GM23338 (cell line): ENCODE data around the gene N4BP2L1. TPM values are rescaled to one million over a fixed set of nuclear protein-coding genes. Genes with fewer than 3 reads are reported as not detected.
A peak's percentile ranks its signal among the peaks of the same experiment; 100 is the strongest.

Experiments used
- ATAC-seq: fragments of 200-7000 bp; cut with Tn5 transposase; 3 replicates; pipeline ENCODE4 v1.9.1; 2020
- DNase-seq: peaks from one replicate; pipeline ENCODE4 v3.0.0-alpha.2; 2015; ENCODE audit warnings: low spot score
- H2AFZ ChIP-seq: fragments of 200-600 bp; sonication (generic); 2 replicates; pipeline ENCODE4 v1.8.0; 2016; ENCODE audit warnings: antibody characterized with exemption, mild to moderate bottlenecking, moderate library complexity
- H3F3A ChIP-seq: fragments of 200-600 bp; sonication (generic); replicated peaks from 2 replicates; pipeline ENCODE4 v1.8.0; 2017; ENCODE audit warnings: antibody characterized with exemption, mixed run types, low read depth
- H3K27ac ChIP-seq: fragments of 200-600 bp; sonication (generic); 2 replicates; pipeline ENCODE4 v1.6.1; 2016; ENCODE audit warnings: low read depth
- H3K27me3 ChIP-seq: fragments of 200-600 bp; sonication (generic); 2 replicates; pipeline ENCODE4 v1.8.0; 2016; ENCODE audit warnings: mild to moderate bottlenecking, mixed run types, moderate library complexity; ENCODE audit not compliant: insufficient read depth
- H3K36me3 ChIP-seq: fragments of 200-600 bp; sonication (generic); 2 replicates; pipeline ENCODE4 v1.8.0; 2016; ENCODE audit warnings: mild to moderate bottlenecking; ENCODE audit not compliant: insufficient read depth
- H3K4me1 ChIP-seq: fragments of 200-600 bp; sonication (generic); 2 replicates; pipeline ENCODE4 v1.8.0; 2016; ENCODE audit warnings: mild to moderate bottlenecking, moderate library complexity; ENCODE audit not compliant: insufficient read depth
- H3K4me2 ChIP-seq: fragments of 200-600 bp; sonication (generic); 2 replicates; pipeline ENCODE4 v1.7.1; 2017; ENCODE audit warnings: mixed run types
- H3K4me3 ChIP-seq: fragments of 200-600 bp; sonication (generic); 2 replicates; pipeline ENCODE4 v1.6.1; 2016; ENCODE audit warnings: mixed run types
- H3K79me2 ChIP-seq: fragments of 200-600 bp; sonication (generic); replicated peaks from 2 replicates; pipeline ENCODE4 v1.8.0; 2017; ENCODE audit warnings: mild to moderate bottlenecking; ENCODE audit not compliant: insufficient read depth
- H3K9me2 ChIP-seq: fragments of 200-600 bp; sonication (generic); 2 replicates; pipeline ENCODE4 v1.8.0; 2017; ENCODE audit not compliant: insufficient read depth
- H4K20me1 ChIP-seq: fragments of 200-600 bp; sonication (generic); replicated peaks from 2 replicates; pipeline ENCODE4 v1.8.0; 2017; ENCODE audit warnings: mild to moderate bottlenecking; ENCODE audit not compliant: insufficient read depth
- H3K27ac Mint-ChIP-seq: 2 replicates; pipeline ENCODE4 v1.8.0; 2020; ENCODE audit warnings: inconsistent platforms, mild to moderate bottlenecking, moderate library complexity, mixed read lengths
- H3K27me3 Mint-ChIP-seq: 3 replicates; pipeline ENCODE4 v1.8.0; 2022; ENCODE audit warnings: low read depth, mild to moderate bottlenecking, moderate library complexity, mixed read lengths, inconsistent platforms; ENCODE audit not compliant: insufficient read depth, poor library complexity
- H3K36me3 Mint-ChIP-seq: 3 replicates; pipeline ENCODE4 v1.8.0; 2021; ENCODE audit warnings: low read depth, mild to moderate bottlenecking, inconsistent platforms, moderate library complexity, mixed read lengths
- H3K4me1 Mint-ChIP-seq: 3 replicates; pipeline ENCODE4 v1.8.0; 2020; ENCODE audit warnings: mild to moderate bottlenecking, inconsistent platforms, mixed read lengths
- H3K4me3 Mint-ChIP-seq: 3 replicates; pipeline ENCODE4 v1.8.0; 2021; ENCODE audit warnings: moderate library complexity, mild to moderate bottlenecking, inconsistent platforms, mixed read lengths
- H3K9me3 Mint-ChIP-seq: 3 replicates; pipeline ENCODE4 v1.8.0; 2020; ENCODE audit warnings: moderate library complexity, mild to moderate bottlenecking, inconsistent platforms, mixed read lengths
- ETS1 ChIP-seq: IDR thresholded peaks from 2 replicates; pipeline ENCODE4 v1.6.1; 2016; ENCODE audit warnings: antibody characterized with exemption
- EZH2phosphoT487 ChIP-seq: fragments of 200-600 bp; sonication (generic); IDR thresholded peaks from one replicate; pipeline ENCODE4 v1.8.1; 2018; ENCODE audit warnings: antibody characterized with exemption; ENCODE audit not compliant: unreplicated experiment
- JUNB ChIP-seq: IDR thresholded peaks from one replicate; pipeline ENCODE4 v1.6.1; 2016; ENCODE audit warnings: antibody characterized with exemption; ENCODE audit not compliant: unreplicated experiment
- NANOG ChIP-seq: IDR thresholded peaks from 2 replicates; pipeline ENCODE4 v1.6.1; 2016; ENCODE audit warnings: antibody characterized with exemption, borderline replicate concordance
- POLR2AphosphoS5 ChIP-seq: IDR thresholded peaks from 2 replicates; pipeline ENCODE4 v1.6.1; 2016; ENCODE audit warnings: antibody characterized with exemption, low read depth
- ZNF114 ChIP-seq: fragments of 250-450 bp; sonication (Bioruptor Pico); IDR thresholded peaks from 2 replicates; pipeline ENCODE4 v1.5.0; 2020; ENCODE audit warnings: mild to moderate bottlenecking, moderate library complexity
- ZNF331 ChIP-seq: fragments of 250-450 bp; sonication (Bioruptor Pico); IDR thresholded peaks from 2 replicates; pipeline ENCODE4 v1.5.0; 2020; ENCODE audit warnings: low read depth, mild to moderate bottlenecking, moderate library complexity
- polyA plus RNA-seq: library from polyadenylated mRNA; unstranded; fragments of >200 nt; fragmentation: Nextera tagmentation; extraction: Ambion mirVana; gene quantifications from 2 replicates; pipeline ENCODE4 v1.2.1, GENCODE V29; 2016
- total RNA-seq: library from RNA; depleted of rRNA; stranded (reverse); fragments of >200 nt; shearing (Covaris generic); gene quantifications from 2 replicates; pipeline ENCODE4 v1.2.3, GENCODE V29; 2014
- TF ChIP-seq, protein P1 (sequence below): fragments of 250-450 bp; sonication (Bioruptor Pico); IDR thresholded peaks from 2 replicates; pipeline ENCODE4 v1.5.0; 2020; ENCODE audit warnings: mild to moderate bottlenecking, moderate library complexity
- TF ChIP-seq, protein P2 (sequence below): IDR thresholded peaks from one replicate; pipeline ENCODE4 v1.6.1; 2018; ENCODE audit warnings: antibody characterized with exemption; ENCODE audit not compliant: unreplicated experiment

The N4BP2L1 gene
- total and polyA plus RNA-seq, 2 experiments from 2014 or later: 3.3 to 4.1 TPM

GRCh38 chr13:32472194-32472621 lies 44.3 kb upstream of the N4BP2L1 start:
- Histone ChIP-seq H3F3A (no peaks in the 10 kb centered on the region), H3K4me3 (no peak overlapping the region), H3K36me3 (no peaks in the 10 kb centered on the region), H3K4me2 (no peak overlapping the region), H3K79me2 (no peaks in the 10 kb centered on the region), H3K4me1 (no peaks in the 10 kb centered on the region), H3K9me2 (no peaks in the 10 kb centered on the region), H3K27me3 (no peaks in the 10 kb centered on the region), H4K20me1 (no peaks in the 10 kb centered on the region), H2AFZ (no peak overlapping the region), H3K27ac (no peak overlapping the region)
- Mint-ChIP-seq H3K4me3 (no peak overlapping the region), H3K27ac (peak overlapping the region; percentile 18; the same call in 1 of the 2 replicates), H3K36me3 (no peaks in the 10 kb centered on the region; the same call in 2 of the 3 replicates), H3K4me1 (no peaks in the 10 kb centered on the region; the same call in 1 of the 3 replicates), H3K27me3 (peaks cover 5% of the 10 kb centered on the region), H3K9me3 (no peaks in the 10 kb centered on the region)
- TF ChIP-seq NANOG (no peak), ETS1 (no peak), POLR2AphosphoS5 (no peak), EZH2phosphoT487 (no peak), ZNF331 (no peak), JUNB (no peak), ZNF114 (CRISPR knock-in tag) (no peak)
- no peak for DNase-seq
- ATAC-seq: no peak

DNA sequence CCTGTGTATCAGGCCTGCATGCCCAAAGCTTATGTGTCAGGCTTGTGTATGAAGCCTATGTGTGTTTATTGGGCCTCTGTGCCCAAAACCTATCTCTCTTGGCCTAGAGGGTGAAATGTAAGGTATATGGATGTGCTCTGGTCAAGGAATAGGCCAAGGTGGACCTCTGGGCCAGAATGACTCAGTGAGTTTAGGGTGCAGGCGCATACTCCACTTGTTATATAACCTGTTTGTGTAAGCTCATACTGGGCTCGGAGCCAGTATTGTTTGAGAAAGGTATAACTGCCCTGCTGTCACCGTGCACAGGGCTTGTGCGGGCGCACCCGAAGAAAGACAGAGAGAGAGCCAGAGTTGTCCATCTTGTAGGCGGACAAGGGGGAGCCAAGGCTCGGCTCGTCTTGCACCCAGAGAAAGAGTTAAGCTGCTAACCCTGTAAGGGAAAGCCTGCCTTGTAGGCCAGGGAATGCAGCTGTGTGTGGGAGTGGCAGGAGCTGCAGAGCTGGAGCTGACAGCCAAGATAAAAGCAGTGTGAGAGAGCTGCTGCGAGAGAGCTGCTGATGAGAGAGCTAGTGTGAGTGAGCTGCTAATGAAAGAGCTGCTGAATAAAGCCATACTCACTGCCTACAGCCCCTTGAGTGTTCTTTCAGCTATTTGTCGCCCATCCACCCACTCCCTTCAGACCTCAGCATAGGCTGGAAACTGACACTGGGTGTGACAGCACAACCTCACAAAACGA lies 43.4 kb upstream of the N4BP2L1 start:
- no peaks in the 10 kb centered on the region; the same call in 2 of the 3 replicates for H3K36me3 Mint-ChIP-seq
- Histone ChIP-seq H3F3A (no peaks in the 10 kb centered on the region), H3K4me1 (no peaks in the 10 kb centered on the region), H4K20me1 (no peaks in the 10 kb centered on the region), H3K4me3 (no peak overlapping the region), H2AFZ (no peak overlapping the region), H3K27me3 (no peaks in the 10 kb centered on the region), H3K36me3 (no peaks in the 10 kb centered on the region), H3K27ac (no peak overlapping the region), H3K9me2 (no peaks in the 10 kb centered on the region), H3K79me2 (no peaks in the 10 kb centered on the region), H3K4me2 (no peak overlapping the region)
- DNase-seq: no peak
- peaks cover 5% of the 10 kb centered on the region for H3K27me3 Mint-ChIP-seq
- peak; percentile 36; the same call in 2 of the 3 replicates for ATAC-seq
- H3K4me3 Mint-ChIP-seq: no peak overlapping the region
- peak overlapping the region; percentile 73 for H3K27ac Mint-ChIP-seq
- H3K9me3 Mint-ChIP-seq: no peaks in the 10 kb centered on the region
- H3K4me1 Mint-ChIP-seq: no peaks in the 10 kb centered on the region; the same call in 1 of the 3 replicates
- TF ChIP-seq, protein P1, sequence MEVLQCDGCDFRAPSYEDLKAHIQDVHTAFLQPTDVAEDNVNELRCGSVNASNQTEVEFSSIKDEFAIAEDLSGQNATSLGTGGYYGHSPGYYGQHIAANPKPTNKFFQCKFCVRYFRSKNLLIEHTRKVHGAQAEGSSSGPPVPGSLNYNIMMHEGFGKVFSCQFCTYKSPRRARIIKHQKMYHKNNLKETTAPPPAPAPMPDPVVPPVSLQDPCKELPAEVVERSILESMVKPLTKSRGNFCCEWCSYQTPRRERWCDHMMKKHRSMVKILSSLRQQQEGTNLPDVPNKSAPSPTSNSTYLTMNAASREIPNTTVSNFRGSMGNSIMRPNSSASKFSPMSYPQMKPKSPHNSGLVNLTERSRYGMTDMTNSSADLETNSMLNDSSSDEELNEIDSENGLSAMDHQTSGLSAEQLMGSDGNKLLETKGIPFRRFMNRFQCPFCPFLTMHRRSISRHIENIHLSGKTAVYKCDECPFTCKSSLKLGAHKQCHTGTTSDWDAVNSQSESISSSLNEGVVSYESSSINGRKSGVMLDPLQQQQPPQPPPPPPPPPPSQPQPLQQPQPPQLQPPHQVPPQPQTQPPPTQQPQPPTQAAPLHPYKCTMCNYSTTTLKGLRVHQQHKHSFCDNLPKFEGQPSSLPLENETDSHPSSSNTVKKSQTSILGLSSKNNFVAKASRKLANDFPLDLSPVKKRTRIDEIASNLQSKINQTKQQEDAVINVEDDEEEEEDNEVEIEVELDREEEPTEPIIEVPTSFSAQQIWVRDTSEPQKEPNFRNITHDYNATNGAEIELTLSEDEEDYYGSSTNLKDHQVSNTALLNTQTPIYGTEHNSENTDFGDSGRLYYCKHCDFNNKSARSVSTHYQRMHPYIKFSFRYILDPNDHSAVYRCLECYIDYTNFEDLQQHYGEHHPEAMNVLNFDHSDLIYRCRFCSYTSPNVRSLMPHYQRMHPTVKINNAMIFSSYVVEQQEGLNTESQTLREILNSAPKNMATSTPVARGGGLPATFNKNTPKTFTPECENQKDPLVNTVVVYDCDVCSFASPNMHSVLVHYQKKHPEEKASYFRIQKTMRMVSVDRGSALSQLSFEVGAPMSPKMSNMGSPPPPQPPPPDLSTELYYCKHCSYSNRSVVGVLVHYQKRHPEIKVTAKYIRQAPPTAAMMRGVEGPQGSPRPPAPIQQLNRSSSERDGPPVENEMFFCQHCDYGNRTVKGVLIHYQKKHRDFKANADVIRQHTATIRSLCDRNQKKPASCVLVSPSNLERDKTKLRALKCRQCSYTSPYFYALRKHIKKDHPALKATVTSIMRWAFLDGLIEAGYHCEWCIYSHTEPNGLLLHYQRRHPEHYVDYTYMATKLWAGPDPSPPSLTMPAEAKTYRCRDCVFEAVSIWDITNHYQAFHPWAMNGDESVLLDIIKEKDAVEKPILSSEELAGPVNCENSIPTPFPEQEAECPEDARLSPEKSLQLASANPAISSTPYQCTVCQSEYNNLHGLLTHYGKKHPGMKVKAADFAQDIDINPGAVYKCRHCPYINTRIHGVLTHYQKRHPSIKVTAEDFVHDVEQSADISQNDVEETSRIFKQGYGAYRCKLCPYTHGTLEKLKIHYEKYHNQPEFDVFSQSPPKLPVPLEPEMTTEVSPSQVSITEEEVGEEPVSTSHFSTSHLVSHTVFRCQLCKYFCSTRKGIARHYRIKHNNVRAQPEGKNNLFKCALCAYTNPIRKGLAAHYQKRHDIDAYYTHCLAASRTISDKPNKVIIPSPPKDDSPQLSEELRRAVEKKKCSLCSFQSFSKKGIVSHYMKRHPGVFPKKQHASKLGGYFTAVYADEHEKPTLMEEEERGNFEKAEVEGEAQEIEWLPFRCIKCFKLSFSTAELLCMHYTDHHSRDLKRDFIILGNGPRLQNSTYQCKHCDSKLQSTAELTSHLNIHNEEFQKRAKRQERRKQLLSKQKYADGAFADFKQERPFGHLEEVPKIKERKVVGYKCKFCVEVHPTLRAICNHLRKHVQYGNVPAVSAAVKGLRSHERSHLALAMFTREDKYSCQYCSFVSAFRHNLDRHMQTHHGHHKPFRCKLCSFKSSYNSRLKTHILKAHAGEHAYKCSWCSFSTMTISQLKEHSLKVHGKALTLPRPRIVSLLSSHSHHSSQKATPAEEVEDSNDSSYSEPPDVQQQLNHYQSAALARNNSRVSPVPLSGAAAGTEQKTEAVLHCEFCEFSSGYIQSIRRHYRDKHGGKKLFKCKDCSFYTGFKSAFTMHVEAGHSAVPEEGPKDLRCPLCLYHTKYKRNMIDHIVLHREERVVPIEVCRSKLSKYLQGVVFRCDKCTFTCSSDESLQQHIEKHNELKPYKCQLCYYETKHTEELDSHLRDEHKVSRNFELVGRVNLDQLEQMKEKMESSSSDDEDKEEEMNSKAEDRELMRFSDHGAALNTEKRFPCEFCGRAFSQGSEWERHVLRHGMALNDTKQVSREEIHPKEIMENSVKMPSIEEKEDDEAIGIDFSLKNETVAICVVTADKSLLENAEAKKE (CRISPR knock-in tag): no peak
- TF ChIP-seq, protein P2, sequence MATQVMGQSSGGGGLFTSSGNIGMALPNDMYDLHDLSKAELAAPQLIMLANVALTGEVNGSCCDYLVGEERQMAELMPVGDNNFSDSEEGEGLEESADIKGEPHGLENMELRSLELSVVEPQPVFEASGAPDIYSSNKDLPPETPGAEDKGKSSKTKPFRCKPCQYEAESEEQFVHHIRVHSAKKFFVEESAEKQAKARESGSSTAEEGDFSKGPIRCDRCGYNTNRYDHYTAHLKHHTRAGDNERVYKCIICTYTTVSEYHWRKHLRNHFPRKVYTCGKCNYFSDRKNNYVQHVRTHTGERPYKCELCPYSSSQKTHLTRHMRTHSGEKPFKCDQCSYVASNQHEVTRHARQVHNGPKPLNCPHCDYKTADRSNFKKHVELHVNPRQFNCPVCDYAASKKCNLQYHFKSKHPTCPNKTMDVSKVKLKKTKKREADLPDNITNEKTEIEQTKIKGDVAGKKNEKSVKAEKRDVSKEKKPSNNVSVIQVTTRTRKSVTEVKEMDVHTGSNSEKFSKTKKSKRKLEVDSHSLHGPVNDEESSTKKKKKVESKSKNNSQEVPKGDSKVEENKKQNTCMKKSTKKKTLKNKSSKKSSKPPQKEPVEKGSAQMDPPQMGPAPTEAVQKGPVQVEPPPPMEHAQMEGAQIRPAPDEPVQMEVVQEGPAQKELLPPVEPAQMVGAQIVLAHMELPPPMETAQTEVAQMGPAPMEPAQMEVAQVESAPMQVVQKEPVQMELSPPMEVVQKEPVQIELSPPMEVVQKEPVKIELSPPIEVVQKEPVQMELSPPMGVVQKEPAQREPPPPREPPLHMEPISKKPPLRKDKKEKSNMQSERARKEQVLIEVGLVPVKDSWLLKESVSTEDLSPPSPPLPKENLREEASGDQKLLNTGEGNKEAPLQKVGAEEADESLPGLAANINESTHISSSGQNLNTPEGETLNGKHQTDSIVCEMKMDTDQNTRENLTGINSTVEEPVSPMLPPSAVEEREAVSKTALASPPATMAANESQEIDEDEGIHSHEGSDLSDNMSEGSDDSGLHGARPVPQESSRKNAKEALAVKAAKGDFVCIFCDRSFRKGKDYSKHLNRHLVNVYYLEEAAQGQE: no peak
- TF ChIP-seq ETS1 (no peak), NANOG (no peak), ZNF114 (CRISPR knock-in tag) (no peak)
